NCI-H2081 (cell line): ENCODE measurements around the gene TGFA.

Experiments used
- DNase-seq, 2 experiments: peaks; one replicate each; lab custom pipeline; 2025; lab: John Stamatoyannopoulos, UW

TGFA gene

GRCh38 chr2:70552501-70553333 is 909 bp downstream of the TGFA start:
- no peak for DNase-seq

- no peak for DNase-seq
Measured at GRCh38 chr2:70551167-70551566, 2.5 kb downstream of the TGFA start.

GRCh38 chr2:70549962-70550361 is 3.7 kb downstream of the TGFA start:
- no peak for DNase-seq

- DNase-seq = no peak
Measured at GRCh38 chr2:70549064-70549710, 4.4 kb downstream of the TGFA start.

- DNase-seq = no peak
Measured at GRCh38 chr2:70548233-70548632, 5.4 kb downstream of the TGFA start.

- no peak for DNase-seq
Measured at GRCh38 chr2:70546885-70547284, 6.7 kb downstream of the TGFA start.

- DNase-seq = no peak
Measured at GRCh38 chr2:70546376-70546775, 7.2 kb downstream of the TGFA start.

- no peak for DNase-seq
Measured at GRCh38 chr2:70541481-70542020, 12.1 kb downstream of the TGFA start.

GRCh38 chr2:70537840-70538239 is 15.8 kb downstream of the TGFA start:
- no peak for DNase-seq

GRCh38 chr2:70536517-70537055 is 17.0 kb downstream of the TGFA start:
- DNase-seq = no peak

GRCh38 chr2:70535573-70535972 is 18.1 kb downstream of the TGFA start:
- DNase-seq = no peak

GRCh38 chr2:70534183-70534836 is 19.3 kb downstream of the TGFA start:
- no peak for DNase-seq

- no peak for DNase-seq
Measured at GRCh38 chr2:70532244-70532935, 21.2 kb downstream of the TGFA start.

GRCh38 chr2:70531419-70532086 is 22.1 kb downstream of the TGFA start:
- no peak for DNase-seq

- no peak for DNase-seq
Measured at GRCh38 chr2:70529610-70530009, 24.0 kb downstream of the TGFA start.

GRCh38 chr2:70528929-70529328 is 24.7 kb downstream of the TGFA start:
- no peak for DNase-seq

- no peak for DNase-seq
Measured at GRCh38 chr2:70528276-70528675, 25.4 kb downstream of the TGFA start.

- no peak for DNase-seq
Measured at GRCh38 chr2:70527447-70528080, 26.1 kb downstream of the TGFA start.

- DNase-seq = no peak
Measured at GRCh38 chr2:70526126-70526525, 27.5 kb downstream of the TGFA start.

- DNase-seq = no peak
Measured at GRCh38 chr2:70525032-70525431, 28.6 kb downstream of the TGFA start.
